GM12892 (cell line): ENCODE measurements around the gene TPRG1.
"Not testable (repeated sequence)": the region's sequence is repeated elsewhere in the genome, so short reads cannot be mapped to it uniquely, and the experiment has no call there.

Experiments used
- DNase-seq: peaks from one replicate; pipeline ENCODE4 v3.0.0; 2011; ENCODE audit not compliant: insufficient read length
- FAIRE-seq: peaks from 2 replicates; lab custom pipeline; 2011; peaks lifted over from hg19 to GRCh38; lab: Jason Lieb, UNC
- POLR2A ChIP-seq: IDR thresholded peaks from 2 replicates; pipeline ENCODE4 v1.6.1; 2011; ENCODE audit warnings: low read depth, low read length, control low read depth
- POLR2AphosphoS5 ChIP-seq: IDR thresholded peaks from 2 replicates; pipeline ENCODE4 v1.6.1; 2011; ENCODE audit warnings: low read depth, low read length, control low read depth
- TAF1 ChIP-seq: IDR thresholded peaks from 2 replicates; pipeline ENCODE4 v1.6.1; 2011; ENCODE audit warnings: low read depth, mild to moderate bottlenecking, control low read depth, low read length, borderline replicate concordance

The TPRG1 gene

GRCh38 chr3:189324538-189325138 lies 152.9 kb downstream of the TPRG1 start:
- peak; percentile 76 for TF ChIP-seq POLR2AphosphoS5
- TF ChIP-seq TAF1 = no peak
- peak; percentile 99 for FAIRE-seq

GRCh38 chr3:189325454-189325853 lies 153.7 kb downstream of the TPRG1 start:
- DNase-seq = no peak
- TF ChIP-seq POLR2A (no peak), POLR2AphosphoS5 (no peak), TAF1 (no peak)
- FAIRE-seq = no peak

More at GRCh38 chr3:189324538-189325138, 152.9 kb downstream of the TPRG1 start:
- DNase-seq = peak; percentile 20

GRCh38 chr3:189329630-189330029 lies 157.9 kb downstream of the TPRG1 start:
- DNase-seq, FAIRE-seq: not testable (repeated sequence)

GRCh38 chr3:189330066-189330465 lies 158.3 kb downstream of the TPRG1 start:
- TF ChIP-seq POLR2A (no peak), POLR2AphosphoS5 (no peak), TAF1 (no peak)
- FAIRE-seq = peak; percentile 63
- no peak for DNase-seq

- no peak for FAIRE-seq
- DNase-seq = no peak
- TF ChIP-seq POLR2AphosphoS5 (no peak), TAF1 (no peak), POLR2A (no peak)
These were observed 159.2 kb downstream of the TPRG1 start for GRCh38 chr3:189331002-189331418.

GRCh38 chr3:189334064-189334920 lies 162.5 kb downstream of the TPRG1 start:
- no peak for FAIRE-seq
- TF ChIP-seq POLR2A (no peak), POLR2AphosphoS5 (no peak), TAF1 (no peak)
- no peak for DNase-seq

- FAIRE-seq = no peak
- DNase-seq = no peak
- no peak for TF ChIP-seq POLR2A
- TF ChIP-seq TAF1 = no peak
- TF ChIP-seq POLR2AphosphoS5 = no peak
These were observed 165.9 kb downstream of the TPRG1 start for GRCh38 chr3:189337673-189338091.

GRCh38 chr3:189338366-189338765 lies 166.6 kb downstream of the TPRG1 start:
- no peak for TF ChIP-seq TAF1
- TF ChIP-seq POLR2AphosphoS5 = no peak
- TF ChIP-seq POLR2A = no peak
- FAIRE-seq = no peak
- DNase-seq = no peak

GRCh38 chr3:189339996-189340395 lies 168.2 kb downstream of the TPRG1 start:
- no peak for FAIRE-seq
- TF ChIP-seq POLR2AphosphoS5 (no peak), POLR2A (no peak), TAF1 (no peak)

GRCh38 chr3:189340680-189341460 lies 169.1 kb downstream of the TPRG1 start:
- FAIRE-seq = peak; percentile 67
- no peak for TF ChIP-seq POLR2AphosphoS5
- TF ChIP-seq POLR2A = no peak
- no peak for TF ChIP-seq TAF1
- DNase-seq = no peak

More at GRCh38 chr3:189339996-189340395, 168.2 kb downstream of the TPRG1 start:
- DNase-seq = no peak

- FAIRE-seq (no peak), DNase-seq (no peak)
- TF ChIP-seq TAF1 (no peak), POLR2A (no peak), POLR2AphosphoS5 (no peak)
These were observed 171.0 kb downstream of the TPRG1 start for GRCh38 chr3:189342811-189343210.

- TF ChIP-seq TAF1 (no peak), POLR2AphosphoS5 (no peak), POLR2A (no peak)
- FAIRE-seq (no peak), DNase-seq (no peak)
These were observed 173.2 kb downstream of the TPRG1 start for GRCh38 chr3:189344996-189345395.
